Embryonic facial prominence (tissue), 1 donor: ENCODE data around the gene SP5.
"Not testable (repeated sequence)": the region's sequence is repeated elsewhere in the genome, so short reads cannot be mapped to it uniquely, and the experiment has no call there.

Experiments
- DNase-seq: peaks from one replicate; pipeline ENCODE4 v3.0.0-alpha.2; 2016; ENCODE audit errors: extremely low spot score

The SP5 gene

GRCh38 chr2:170715062-170715931, at the start of gene SP5:
Gene SP5, plus strand, starts transcription at chr2:170715337. Its CDS starts 176 bp downstream, at chr2:170715513.
- DNase-seq, result no peak

- DNase-seq, result no peak
These were observed 49.4 kb upstream of the SP5 start for GRCh38 chr2:170665743-170666142.

- no peak for DNase-seq
These were observed 45.2 kb upstream of the SP5 start for GRCh38 chr2:170669909-170670308.

GRCh38 chr2:170670651-170671050, 44.5 kb upstream of the SP5 start:
- no peak for DNase-seq

- no peak for DNase-seq
These were observed 44.1 kb upstream of the SP5 start for GRCh38 chr2:170671079-170671478.

- not testable (repeated sequence) for DNase-seq
These were observed 40.9 kb upstream of the SP5 start for GRCh38 chr2:170674282-170674681.

GRCh38 chr2:170675701-170676100, 39.4 kb upstream of the SP5 start:
- DNase-seq, result no peak

GRCh38 chr2:170679607-170680079, 35.5 kb upstream of the SP5 start:
- no peak for DNase-seq

GRCh38 chr2:170680172-170680941, 34.8 kb upstream of the SP5 start:
- DNase-seq, result no peak

GRCh38 chr2:170681311-170681710, 33.8 kb upstream of the SP5 start:
- no peak for DNase-seq

- DNase-seq, result no peak
These were observed 29.5 kb upstream of the SP5 start for GRCh38 chr2:170685591-170685990.

- no peak for DNase-seq
These were observed 25.7 kb upstream of the SP5 start for GRCh38 chr2:170689481-170689880.

- no peak for DNase-seq
These were observed 24.5 kb upstream of the SP5 start for GRCh38 chr2:170690640-170691039.

- DNase-seq, result no peak
These were observed 20.8 kb upstream of the SP5 start for GRCh38 chr2:170694316-170694715.

GRCh38 chr2:170695521-170696410, 19.4 kb upstream of the SP5 start:
- no peak for DNase-seq

- DNase-seq, result no peak
These were observed 18.2 kb upstream of the SP5 start for GRCh38 chr2:170696948-170697347.

GRCh38 chr2:170701011-170701410, 14.1 kb upstream of the SP5 start:
- no peak for DNase-seq

- no peak for DNase-seq
These were observed 11.2 kb upstream of the SP5 start for GRCh38 chr2:170703776-170704476.

- no peak for DNase-seq
These were observed 7.0 kb upstream of the SP5 start for GRCh38 chr2:170707821-170708795.

- no peak for DNase-seq
These were observed 4.5 kb upstream of the SP5 start for GRCh38 chr2:170710609-170710979.
